Bronchial epithelial cell (primary cell): ENCODE results near the gene RANBP6. TPM values are rescaled to one million over a fixed set of nuclear protein-coding genes. Genes with fewer than 3 reads are reported as not detected.
A peak's percentile ranks its signal among the peaks of the same experiment; 100 is the strongest.
"Not testable (repeated sequence)": the region's sequence is repeated elsewhere in the genome, so short reads cannot be mapped to it uniquely, and the experiment has no call there.

Source experiments
- DNase-seq: peaks from one replicate; pipeline ENCODE4 v3.0.0-alpha.2; 2010; ENCODE audit warnings: low read depth
- FAIRE-seq: peaks from 2 replicates; lab custom pipeline; 2011; peaks lifted over from hg19 to GRCh38; lab: Jason Lieb, UNC
- H3K27me3 ChIP-seq: 2 replicates; pipeline ENCODE4 v1.5.1; 2011; ENCODE audit warnings: low read length; ENCODE audit not compliant: control insufficient read depth, insufficient read depth
- H3K36me3 ChIP-seq: 2 replicates; pipeline ENCODE4 v1.5.1; 2011; ENCODE audit warnings: low read length; ENCODE audit not compliant: control insufficient read depth, insufficient read depth
- H3K4me3 ChIP-seq: 2 replicates; pipeline ENCODE4 v1.5.1; 2011; ENCODE audit warnings: mild to moderate bottlenecking, low read depth, low read length, control low read depth
- CTCF ChIP-seq: IDR thresholded peaks from 2 replicates; pipeline ENCODE4 v1.5.1; 2011; ENCODE audit warnings: mild to moderate bottlenecking, moderate library complexity, low read length, control low read depth, inconsistent platforms; ENCODE audit not compliant: insufficient read depth, severe bottlenecking
- total RNA-seq: library from RNA; depleted of rRNA; stranded (reverse); fragments of >200 nt; gene quantifications from 2 replicates; pipeline ENCODE4 v1.2.1, GENCODE V29; 2014

RANBP6 gene
- total RNA-seq, 1 donor from 2014 or later = 19.5 TPM

DNA sequence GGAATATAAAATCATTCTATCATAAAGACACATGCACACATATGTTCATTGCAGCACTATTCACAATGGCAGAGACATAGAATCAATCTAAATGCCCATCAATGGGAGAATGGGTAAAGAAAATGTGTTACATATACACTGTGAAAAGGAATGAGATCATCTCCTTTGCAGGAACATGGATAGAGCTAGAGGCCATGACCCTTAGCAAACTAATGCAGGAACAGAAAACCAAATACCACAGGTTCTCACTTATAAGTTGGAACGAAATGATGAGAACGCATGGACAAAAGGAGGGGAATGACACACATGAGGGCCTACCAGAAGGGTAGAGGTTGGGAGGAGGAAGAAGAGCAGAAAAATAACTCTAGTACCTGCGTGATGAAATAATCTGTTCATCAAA lies 21.0 kb upstream of the RANBP6 start:
- DNase-seq (no peak), FAIRE-seq (no peak)
- Histone ChIP-seq H3K36me3 (no peaks in the 10 kb centered on the region), H3K4me3 (no peak overlapping the region), H3K27me3 (no peaks in the 10 kb centered on the region)
- no peak for TF ChIP-seq CTCF

DNA sequence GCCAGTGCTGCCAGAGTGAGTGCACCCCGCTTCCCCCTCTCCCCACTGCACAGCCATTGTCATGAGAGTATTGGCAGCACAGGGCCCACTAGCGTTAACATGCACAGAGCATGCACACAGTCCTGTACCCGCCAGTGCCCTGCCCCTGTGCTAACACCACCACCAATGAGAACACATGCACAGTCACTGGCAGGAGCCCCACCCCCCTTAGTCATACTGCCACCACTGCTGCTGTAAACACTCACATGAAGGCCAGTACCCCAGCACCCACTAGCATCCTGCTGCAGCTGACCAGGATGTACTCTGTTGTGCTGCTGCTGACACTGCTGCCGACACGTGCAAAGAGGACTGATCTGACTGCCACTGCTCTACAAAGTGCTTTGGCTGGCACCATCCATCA lies 19.5 kb upstream of the RANBP6 start:
- peak; percentile 46 for DNase-seq
- no peak for FAIRE-seq
- H3K4me3 ChIP-seq = no peak overlapping the region
- TF ChIP-seq CTCF = no peak
- H3K36me3 ChIP-seq = no peaks in the 10 kb centered on the region
- no peaks in the 10 kb centered on the region for H3K27me3 ChIP-seq

DNA sequence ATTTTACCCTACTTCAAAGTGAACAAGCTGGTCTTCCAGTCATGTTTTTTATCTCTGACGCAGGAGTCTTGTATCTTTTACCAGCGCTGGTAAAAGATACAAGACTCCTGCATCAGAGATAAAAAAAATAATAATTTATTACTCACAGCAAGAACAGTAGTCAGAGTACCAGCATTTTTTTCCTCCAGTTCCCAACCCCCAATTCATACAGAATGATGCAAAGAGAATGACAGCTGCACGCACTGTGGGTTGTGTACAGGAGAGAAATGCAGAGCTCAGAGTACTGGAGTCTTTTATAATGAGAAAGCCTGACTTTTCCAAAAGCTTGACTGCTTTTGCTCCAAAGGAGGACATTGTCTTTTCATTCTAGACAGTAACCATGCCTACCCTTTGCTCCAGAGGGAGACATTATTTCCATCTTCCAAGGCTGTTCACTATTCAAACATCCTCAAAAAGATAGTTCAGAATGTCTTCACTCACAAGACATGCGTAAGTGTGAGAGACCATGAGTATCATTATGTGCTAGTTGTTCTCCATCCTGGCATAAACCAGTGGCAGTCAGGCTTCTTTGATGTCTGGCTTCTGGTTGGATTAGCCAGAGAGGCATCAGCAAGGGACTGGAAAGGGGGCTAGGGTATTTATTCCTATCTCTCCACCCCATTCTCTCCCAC lies 14.3 kb upstream of the RANBP6 start:
- TF ChIP-seq CTCF = no peak
- Histone ChIP-seq H3K36me3 (no peaks in the 10 kb centered on the region), H3K4me3 (no peak overlapping the region), H3K27me3 (no peaks in the 10 kb centered on the region)
- FAIRE-seq = no peak
- DNase-seq = no peak

DNA sequence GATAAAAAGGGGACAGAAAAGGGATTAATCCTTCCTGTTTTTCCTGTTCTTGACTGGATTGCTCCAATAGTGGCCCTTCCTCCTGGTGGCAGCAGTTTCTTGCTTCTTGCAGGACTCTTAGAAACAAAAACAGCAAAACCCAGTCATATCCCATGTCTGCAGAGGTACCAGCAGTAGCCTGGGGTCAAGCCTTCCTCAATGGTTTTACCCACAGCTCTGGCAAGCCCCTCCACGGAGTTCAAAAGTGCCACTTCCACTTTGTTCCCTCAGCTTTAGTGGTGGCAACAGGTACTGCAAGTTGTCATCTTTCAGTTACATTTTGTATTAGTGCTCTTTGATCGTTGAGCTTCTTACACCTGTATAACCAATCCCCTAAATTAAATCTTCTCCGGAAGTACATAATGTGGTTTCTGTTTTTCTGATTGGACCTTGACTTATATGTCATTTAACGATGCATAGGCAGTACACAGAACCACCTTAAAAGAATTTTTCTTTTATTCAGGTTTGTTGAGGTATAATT lies 8.7 kb upstream of the RANBP6 start:
- DNase-seq = peak; percentile 26
- TF ChIP-seq CTCF = peak; percentile 59
- Histone ChIP-seq H3K4me3 (no peak overlapping the region), H3K27me3 (no peaks in the 10 kb centered on the region), H3K36me3 (no peaks in the 10 kb centered on the region)
- FAIRE-seq = no peak

- H3K36me3 ChIP-seq, H3K4me3 ChIP-seq, FAIRE-seq, DNase-seq, H3K27me3 ChIP-seq: not testable (repeated sequence)
These were observed 1.6 kb upstream of the RANBP6 start for GRCh38 chr9:6016975-6017374.

DNA sequence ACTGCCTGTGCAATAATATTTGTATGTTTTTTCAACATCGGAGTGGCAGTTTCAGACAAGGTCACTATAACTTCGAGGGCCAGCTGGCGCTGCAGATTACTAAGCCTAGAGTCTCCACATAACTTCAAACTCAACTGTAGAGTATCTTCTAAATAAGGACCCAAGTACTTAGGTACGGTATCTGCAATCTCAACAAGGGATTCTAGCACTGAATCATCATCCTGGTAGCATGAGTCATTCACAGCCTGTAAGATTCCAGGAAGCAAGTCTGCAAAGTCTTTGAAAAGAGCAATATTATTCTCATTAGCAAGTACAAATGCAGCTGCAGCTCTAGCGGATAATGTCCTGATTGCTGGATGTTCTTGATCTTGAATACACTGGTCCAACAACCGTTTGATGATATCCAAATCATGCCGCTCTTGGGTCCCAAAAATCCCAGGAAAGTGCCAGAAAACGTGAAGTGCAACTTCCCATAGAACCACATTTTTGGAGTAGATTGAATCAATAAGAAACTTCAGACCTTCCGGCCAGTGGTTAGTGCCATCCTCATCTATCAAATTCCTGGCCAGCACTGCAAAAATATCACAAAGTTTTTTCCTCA lies 654 bp downstream of the RANBP6 start:
- peak; percentile 94 for DNase-seq
- FAIRE-seq = no peak
- H3K36me3 ChIP-seq = no peaks in the 10 kb centered on the region
- no peaks in the 10 kb centered on the region for H3K27me3 ChIP-seq
- peak overlapping the region; percentile 56 for H3K4me3 ChIP-seq
- TF ChIP-seq CTCF = no peak
